GM12891 (cell line): ENCODE results near the gene LMNTD2.

Experiments
- DNase-seq: peaks from one replicate; pipeline ENCODE4 v3.0.0; 2011; ENCODE audit warnings: low spot score; ENCODE audit not compliant: insufficient read length
- FAIRE-seq: peaks from 2 replicates; lab custom pipeline; 2011; peaks lifted over from hg19 to GRCh38; lab: Jason Lieb, UNC
- PAX5 ChIP-seq: IDR thresholded peaks from 2 replicates; pipeline ENCODE4 v1.6.1; 2011; ENCODE audit warnings: low read length, moderate library complexity, mild to moderate bottlenecking; ENCODE audit not compliant: insufficient read depth, severe bottlenecking
- POLR2A ChIP-seq: IDR thresholded peaks from 2 replicates; pipeline ENCODE4 v1.6.1; 2011; ENCODE audit warnings: low read depth, low read length, control low read depth
- POLR2AphosphoS5 ChIP-seq: IDR thresholded peaks from 2 replicates; pipeline ENCODE4 v1.6.1; 2011; ENCODE audit warnings: low read depth, low read length, control low read depth
- POU2F2 ChIP-seq: IDR thresholded peaks from 2 replicates; pipeline ENCODE4 v1.6.1; 2011; ENCODE audit warnings: low read depth, mild to moderate bottlenecking, control low read depth, low read length, moderate library complexity
- SPI1 ChIP-seq: IDR thresholded peaks from 2 replicates; pipeline ENCODE4 v1.6.1; 2011; ENCODE audit warnings: low read depth, low read length, control low read depth
- TAF1 ChIP-seq: IDR thresholded peaks from 2 replicates; pipeline ENCODE4 v1.6.1; 2011; ENCODE audit warnings: low read depth, low read length, control low read depth

Gene LMNTD2

GRCh38 chr11:514606-515005 lies 45.9 kb downstream of the LMNTD2 start:
- DNase-seq, result no peak
- TF ChIP-seq POLR2A (no peak), SPI1 (no peak), TAF1 (no peak), POU2F2 (no peak), POLR2AphosphoS5 (no peak), PAX5 (no peak)
- no peak for FAIRE-seq

GRCh38 chr11:512761-513595 lies 47.6 kb downstream of the LMNTD2 start:
- TF ChIP-seq SPI1, result no peak
- no peak for TF ChIP-seq POU2F2
- no peak for TF ChIP-seq POLR2AphosphoS5
- TF ChIP-seq TAF1, result no peak
- TF ChIP-seq POLR2A, result no peak
- TF ChIP-seq PAX5, result no peak
- no peak for FAIRE-seq
- no peak for DNase-seq

- FAIRE-seq, result no peak
- TF ChIP-seq POLR2AphosphoS5 (no peak), POU2F2 (no peak), PAX5 (no peak), TAF1 (no peak), POLR2A (no peak), SPI1 (no peak)
These were observed 51.6 kb downstream of the LMNTD2 start for GRCh38 chr11:508956-509355.

GRCh38 chr11:507727-508515 lies 52.6 kb downstream of the LMNTD2 start:
- TF ChIP-seq POLR2A (no peak), PAX5 (no peak), POLR2AphosphoS5 (no peak), TAF1 (no peak), SPI1 (no peak), POU2F2 (no peak)
- FAIRE-seq (peak; percentile 20), DNase-seq (no peak)

More at GRCh38 chr11:508956-509355, 51.6 kb downstream of the LMNTD2 start:
- no peak for DNase-seq

- no peak for FAIRE-seq
- TF ChIP-seq POLR2AphosphoS5 (peak; percentile 54; the same call in 1 of the 2 replicates), TAF1 (no peak), POU2F2 (0 out of 2 replicates have a peak, but pooled peaks have one; percentile 24)
- DNase-seq, result peak; percentile 98
These were observed 53.4 kb downstream of the LMNTD2 start, which contains the start of gene RNH1 for GRCh38 chr11:506995-507726. Gene RNH1, minus strand, starts transcription at chr11:507242. Its CDS starts 5,080 bp downstream, at chr11:502162.

GRCh38 chr11:506238-506994 lies 54.1 kb downstream of the LMNTD2 start:
- TF ChIP-seq POLR2A (peak; percentile 93), TAF1 (0 out of 2 replicates have a peak, but pooled peaks have one; percentile 62), POU2F2 (peak; percentile 49; the same call in 1 of the 2 replicates), PAX5 (no peak), SPI1 (no peak), POLR2AphosphoS5 (peak; percentile 87)

GRCh38 chr11:504994-505344 lies 55.6 kb downstream of the LMNTD2 start:
- DNase-seq (no peak), FAIRE-seq (peak; percentile 23)
- TF ChIP-seq PAX5 (no peak), TAF1 (no peak), POLR2AphosphoS5 (no peak), SPI1 (no peak), POU2F2 (no peak), POLR2A (no peak)

More at GRCh38 chr11:506238-506994, 54.1 kb downstream of the LMNTD2 start:
- peak; percentile 100 for FAIRE-seq
- peak; percentile 99 for DNase-seq
